ENCODE results near the gene DES. TPM values are rescaled to one million over a fixed set of nuclear protein-coding genes. Genes with fewer than 3 reads are reported as not detected.

DES gene
- total RNA-seq, 2 donors from 2014 or later: 1.1 to 3.5 TPM

- peaks cover 36% of the 10 kb centered on the region for H3K27me3 ChIP-seq (ENCODE audit: control insufficient read depth, insufficient read depth, low read length, poor library complexity, severe bottlenecking)
- H3K27ac ChIP-seq (ENCODE audit: low read depth, low read length): no peak overlapping the region
- H3K9me3 ChIP-seq (ENCODE audit: control insufficient read depth, low read length): no peaks in the 10 kb centered on the region
- no peaks in the 10 kb centered on the region for H3K36me3 ChIP-seq (ENCODE audit: control insufficient read depth, insufficient read depth, low read length)
- Mint-ChIP-seq H3K4me1 (peaks cover 13% of the 10 kb centered on the region), H3K36me3 (ENCODE audit: low read depth) (no peaks in the 10 kb centered on the region), H3K27me3 (ENCODE audit: insufficient read depth) (peaks cover 69% of the 10 kb centered on the region), H3K9me3 (no peaks in the 10 kb centered on the region), H3K4me3 (peak overlapping the region; percentile 60), H3K27ac (no peak overlapping the region)
- H3K4me3 ChIP-seq (ENCODE audit: low read length): no peak overlapping the region
- TF ChIP-seq CTCF (conservative IDR thresholded peaks at IDR 0.05): no peak
- DNase-seq: no peak
- 91 to 96% methylated on average over 5 to 12 of the region's 12 CpGs for WGBS, 2 experiments (ENCODE audit: insufficient coverage in 1 of 2, insufficient read length in 1 of 2)
- H3K9ac ChIP-seq (ENCODE audit: extremely low read depth, low read length, poor library complexity, severe bottlenecking): no peak overlapping the region
- H3K4me1 ChIP-seq (ENCODE audit: control insufficient read depth, insufficient read depth, low read length): no peaks in the 10 kb centered on the region
These were observed 25.0 kb downstream of the DES start for GRCh38 chr2:219443016-219443696.

- H3K4me3 Mint-ChIP-seq: no peak overlapping the region
- Histone ChIP-seq H3K36me3 (ENCODE audit: control insufficient read depth, insufficient read depth, low read length) (no peaks in the 10 kb centered on the region), H3K4me3 (ENCODE audit: low read length) (no peak overlapping the region), H3K9ac (ENCODE audit: extremely low read depth, low read length, poor library complexity, severe bottlenecking) (no peak overlapping the region), H3K9me3 (ENCODE audit: control insufficient read depth, low read length) (no peaks in the 10 kb centered on the region), H3K27ac (ENCODE audit: low read depth, low read length) (no peak overlapping the region), H3K4me1 (ENCODE audit: control insufficient read depth, insufficient read depth, low read length) (no peaks in the 10 kb centered on the region), H3K27me3 (ENCODE audit: control insufficient read depth, insufficient read depth, low read length, poor library complexity, severe bottlenecking) (peaks cover 33% of the 10 kb centered on the region)
- H3K9me3 Mint-ChIP-seq: no peaks in the 10 kb centered on the region
- no peak for TF ChIP-seq CTCF (conservative IDR thresholded peaks at IDR 0.05)
- no peak overlapping the region for H3K27ac Mint-ChIP-seq
- no peaks in the 10 kb centered on the region for H3K36me3 Mint-ChIP-seq (ENCODE audit: low read depth)
- H3K4me1 Mint-ChIP-seq: peaks cover 13% of the 10 kb centered on the region
- 90 to 92% methylated on average over 2 to 3 of the region's 3 CpGs for WGBS, 2 experiments (ENCODE audit: insufficient coverage in 1 of 2, insufficient read length in 1 of 2)
- DNase-seq: no peak
- peaks cover 72% of the 10 kb centered on the region for H3K27me3 Mint-ChIP-seq (ENCODE audit: insufficient read depth)
These were observed 25.5 kb downstream of the DES start for GRCh38 chr2:219443697-219444023.

- H3K9me3 ChIP-seq (ENCODE audit: control insufficient read depth, low read length): no peaks in the 10 kb centered on the region
- peaks cover 30% of the 10 kb centered on the region for H3K27me3 ChIP-seq (ENCODE audit: control insufficient read depth, insufficient read depth, low read length, poor library complexity, severe bottlenecking)
- DNase-seq: no peak
- H3K4me3 Mint-ChIP-seq: no peak overlapping the region
- peaks cover 79% of the 10 kb centered on the region for H3K27me3 Mint-ChIP-seq (ENCODE audit: insufficient read depth)
- no peaks in the 10 kb centered on the region for H3K9me3 Mint-ChIP-seq
- H3K4me1 ChIP-seq (ENCODE audit: control insufficient read depth, insufficient read depth, low read length): no peaks in the 10 kb centered on the region
- no peak for TF ChIP-seq CTCF (conservative IDR thresholded peaks at IDR 0.05)
- H3K4me1 Mint-ChIP-seq: peaks cover 13% of the 10 kb centered on the region
- no peak overlapping the region for H3K27ac Mint-ChIP-seq
- no peak overlapping the region for H3K9ac ChIP-seq (ENCODE audit: extremely low read depth, low read length, poor library complexity, severe bottlenecking)
- no peak overlapping the region for H3K4me3 ChIP-seq (ENCODE audit: low read length)
- no peak overlapping the region for H3K27ac ChIP-seq (ENCODE audit: low read depth, low read length)
- no peaks in the 10 kb centered on the region for H3K36me3 Mint-ChIP-seq (ENCODE audit: low read depth)
- H3K36me3 ChIP-seq (ENCODE audit: control insufficient read depth, insufficient read depth, low read length): no peaks in the 10 kb centered on the region
- WGBS, 2 experiments (ENCODE audit: insufficient coverage in 1 of 2, insufficient read length in 1 of 2): 87 to 91% methylated on average over 11 to 23 of the region's 23 CpGs
These were observed 26.5 kb downstream of the DES start for GRCh38 chr2:219444566-219445091.

All from endodermal cell (in vitro differentiated cells).